Activated T-helper 1 cell treated with anti-CD3 and anti-CD28 coated beads, Interleukin-12 subunit alpha, Interleukin-12 subunit beta, Interleukin-2, Interleukin-4 antibody, amounts not matched to agents 30 ng/mL and 10 ng/mL and 1 ng/mL, durations not matched to agents 14 hours and 24 hours and 36 hours (primary cell): ENCODE data around the gene USP32. TPM values are rescaled to one million over a fixed set of nuclear protein-coding genes. Genes with fewer than 3 reads are reported as not detected.
"Not testable (repeated sequence)": the region's sequence is repeated elsewhere in the genome, so short reads cannot be mapped to it uniquely, and the experiment has no call there.

Source experiments
- DNase-seq: peaks from one replicate; pipeline ENCODE4 v3.0.0; 2021; ENCODE audit warnings: low spot score
- H3K27ac Mint-ChIP-seq: one replicate; pipeline ENCODE4 v1.8.0; 2021; ENCODE audit warnings: mild to moderate bottlenecking, mixed read lengths
- H3K27me3 Mint-ChIP-seq: one replicate; pipeline ENCODE4 v1.8.0; 2022; ENCODE audit warnings: mild to moderate bottlenecking, moderate library complexity, mixed read lengths; ENCODE audit not compliant: insufficient read depth
- H3K36me3 Mint-ChIP-seq: one replicate; pipeline ENCODE4 v1.8.0; 2021; ENCODE audit warnings: low read depth, mixed read lengths
- H3K4me1 Mint-ChIP-seq: one replicate; pipeline ENCODE4 v1.8.0; 2021; ENCODE audit warnings: low read depth, mixed read lengths
- H3K4me3 Mint-ChIP-seq: one replicate; pipeline ENCODE4 v1.8.0; 2021; ENCODE audit warnings: mild to moderate bottlenecking, moderate library complexity, mixed read lengths
- H3K9me3 Mint-ChIP-seq: one replicate; pipeline ENCODE4 v1.8.0; 2021; ENCODE audit warnings: mixed read lengths
- intact Hi-C: fragments of 100-400 bp; cut with micrococcal nuclease; formaldehyde crosslinking; loops from one replicate; pipeline ENCODE4 v1.15.1; 2024
- total RNA-seq: library from RNA; stranded (reverse); gene quantifications from 2 replicates; pipeline ENCODE4 v1.2.3, GENCODE V29; 2022

The USP32 gene
- total RNA-seq, 1 donor from 2014 or later = 30.5 TPM

DNA sequence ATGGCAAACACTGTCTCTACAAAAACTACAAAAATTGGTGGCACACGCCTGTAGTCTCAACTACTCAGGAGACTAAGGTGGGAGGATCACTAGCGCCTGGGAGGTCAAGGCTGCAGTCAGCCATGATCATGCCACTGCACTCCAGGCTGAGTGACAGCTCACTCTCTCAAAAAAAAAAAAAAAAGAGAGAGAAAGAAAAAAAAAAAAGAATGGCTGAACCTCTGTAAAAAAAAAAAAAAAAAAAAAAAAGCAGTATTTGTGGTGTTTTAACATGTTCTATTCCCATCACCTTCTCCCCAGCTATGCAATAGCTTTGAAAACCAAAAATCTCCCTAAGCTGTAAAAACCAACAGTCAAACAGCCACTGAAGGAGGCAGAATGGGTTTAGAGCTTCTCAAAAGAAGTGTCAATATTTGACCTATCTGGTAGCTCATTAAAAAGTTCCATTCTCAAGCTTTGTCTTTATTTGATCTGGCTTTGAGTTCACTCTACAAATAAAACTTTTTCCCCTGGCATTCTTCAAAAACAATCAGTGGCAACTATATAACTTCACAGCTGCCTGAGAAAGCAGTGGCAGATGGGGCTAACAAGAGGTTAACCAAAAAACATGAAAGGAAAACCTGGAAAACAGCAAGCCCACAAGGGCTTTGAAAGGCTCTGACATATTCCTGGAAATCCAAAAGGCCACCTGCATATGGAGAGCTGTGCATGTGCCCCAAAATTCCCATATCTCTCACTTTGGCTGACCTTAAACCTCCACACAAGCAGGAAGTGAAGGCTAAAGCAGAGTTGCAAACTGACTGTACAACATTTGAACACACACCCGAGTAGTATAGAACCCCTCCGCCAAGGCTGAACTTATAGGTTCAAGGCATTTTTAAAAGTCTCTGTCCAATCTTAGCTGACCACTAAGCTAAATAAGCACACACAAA is 36.0 kb downstream of the USP32 start:
- no peak for DNase-seq
- no peaks in the 10 kb centered on the region for H3K27me3 Mint-ChIP-seq
- H3K4me1 Mint-ChIP-seq = peaks cover 32% of the 10 kb centered on the region
- H3K9me3 Mint-ChIP-seq = peaks cover 5% of the 10 kb centered on the region
- peak overlapping the region; percentile 47 for H3K4me3 Mint-ChIP-seq
- peaks cover 7% of the 10 kb centered on the region for H3K36me3 Mint-ChIP-seq
- H3K27ac Mint-ChIP-seq = peak overlapping the region; percentile 85
- intact Hi-C loops = loop anchor here (1.0 kb wide), 2 partner anchors 36 to 65 kb away; partner anchors contain the start of gene USP32

DNA sequence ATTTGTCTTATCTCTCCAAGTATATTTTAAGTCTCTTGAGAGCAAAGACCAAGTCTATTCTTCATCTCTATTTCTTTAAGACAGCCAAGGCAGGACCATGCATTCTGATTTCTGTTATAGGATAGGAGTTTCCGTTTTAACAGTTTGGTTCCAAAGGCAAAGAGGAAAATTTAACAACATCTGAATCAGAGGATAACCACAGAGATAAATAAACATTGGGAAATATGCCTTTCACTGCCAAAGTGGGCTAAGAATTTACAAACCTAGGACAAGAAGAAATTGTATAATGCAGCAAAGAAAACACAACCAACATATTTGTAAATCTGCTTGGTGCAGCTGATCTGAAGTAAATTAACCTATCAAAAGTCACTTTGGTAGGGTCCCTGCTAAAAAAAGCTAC is 37.7 kb downstream of the USP32 start:
- Mint-ChIP-seq H3K27me3 (no peaks in the 10 kb centered on the region), H3K4me1 (peaks cover 37% of the 10 kb centered on the region), H3K4me3 (no peak overlapping the region), H3K9me3 (peaks cover 5% of the 10 kb centered on the region), H3K36me3 (peaks cover 7% of the 10 kb centered on the region), H3K27ac (peak overlapping the region; percentile 16)
- DNase-seq = no peak
- intact Hi-C loops = no loop called here

DNA sequence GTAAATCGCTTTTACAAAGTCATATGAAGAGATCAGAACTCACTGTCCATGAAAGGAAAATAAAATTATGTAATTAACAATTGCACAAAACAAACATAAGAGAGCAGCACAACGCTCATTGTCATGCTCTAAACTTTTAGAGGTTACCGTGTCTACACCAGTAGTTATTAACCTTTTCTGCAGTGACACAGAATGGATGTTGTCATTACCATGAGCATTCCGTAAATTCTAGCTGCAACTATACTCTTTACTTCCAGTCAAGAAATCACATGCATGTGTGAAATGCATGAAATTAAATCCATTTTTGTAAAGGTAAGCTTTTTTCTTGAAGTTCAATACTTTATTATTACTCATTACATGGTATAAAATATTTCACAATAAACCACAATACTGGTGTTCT is 38.2 kb downstream of the USP32 start:
- no peak for DNase-seq
- no peak overlapping the region for H3K27ac Mint-ChIP-seq
- peaks cover 5% of the 10 kb centered on the region for H3K9me3 Mint-ChIP-seq
- H3K4me1 Mint-ChIP-seq = peaks cover 37% of the 10 kb centered on the region
- intact Hi-C loops = no loop called here
- peaks cover 7% of the 10 kb centered on the region for H3K36me3 Mint-ChIP-seq
- no peak overlapping the region for H3K4me3 Mint-ChIP-seq
- no peaks in the 10 kb centered on the region for H3K27me3 Mint-ChIP-seq

DNA sequence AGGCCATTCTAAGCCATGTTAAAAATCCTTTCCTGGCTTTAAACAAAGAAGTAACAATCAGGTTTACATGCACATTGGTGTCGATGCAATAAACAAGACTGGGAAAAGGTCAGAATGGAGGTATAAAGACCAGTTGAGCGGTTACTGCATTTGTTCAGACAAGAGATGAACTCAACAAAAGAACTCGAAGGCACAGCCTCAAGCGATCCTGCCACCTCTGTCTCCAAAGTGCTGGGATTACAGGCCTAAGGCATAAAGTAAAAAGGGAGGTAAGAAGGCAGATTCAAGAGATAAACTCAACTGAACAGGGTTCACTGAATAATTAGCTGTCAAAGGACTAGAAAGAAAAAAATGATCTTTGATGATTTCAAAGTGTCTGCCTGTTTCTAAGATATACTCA is 39.4 kb downstream of the USP32 start:
- H3K9me3 Mint-ChIP-seq = peaks cover 5% of the 10 kb centered on the region
- peaks cover 7% of the 10 kb centered on the region for H3K36me3 Mint-ChIP-seq
- DNase-seq = no peak
- intact Hi-C loops = no loop called here
- H3K27ac Mint-ChIP-seq = no peak overlapping the region
- no peaks in the 10 kb centered on the region for H3K27me3 Mint-ChIP-seq
- no peak overlapping the region for H3K4me3 Mint-ChIP-seq
- H3K4me1 Mint-ChIP-seq = peaks cover 37% of the 10 kb centered on the region

DNA sequence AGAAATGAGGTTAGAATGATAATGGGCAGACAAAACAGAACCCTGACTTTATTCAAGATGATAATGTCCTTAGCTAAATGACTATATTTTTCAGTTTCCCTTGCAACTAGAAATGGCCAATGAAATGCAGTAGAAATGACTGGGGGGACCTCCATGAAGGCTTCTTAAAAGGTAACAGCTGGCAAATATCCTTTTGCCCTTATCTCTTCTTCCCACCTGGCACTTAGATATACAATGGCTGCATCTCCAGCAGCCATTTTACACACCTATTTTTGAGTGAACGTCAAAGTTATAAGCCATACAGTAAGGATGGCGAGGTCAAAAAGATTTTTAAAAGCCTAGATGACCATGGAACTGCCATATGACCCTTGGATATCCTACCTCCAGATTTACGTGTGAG is 39.9 kb downstream of the USP32 start:
- peaks cover 36% of the 10 kb centered on the region for H3K4me1 Mint-ChIP-seq
- peaks cover 7% of the 10 kb centered on the region for H3K36me3 Mint-ChIP-seq
- H3K9me3 Mint-ChIP-seq = peaks cover 5% of the 10 kb centered on the region
- H3K4me3 Mint-ChIP-seq = no peak overlapping the region
- H3K27me3 Mint-ChIP-seq = no peaks in the 10 kb centered on the region
- intact Hi-C loops = no loop called here
- DNase-seq = no peak
- H3K27ac Mint-ChIP-seq = no peak overlapping the region

DNA sequence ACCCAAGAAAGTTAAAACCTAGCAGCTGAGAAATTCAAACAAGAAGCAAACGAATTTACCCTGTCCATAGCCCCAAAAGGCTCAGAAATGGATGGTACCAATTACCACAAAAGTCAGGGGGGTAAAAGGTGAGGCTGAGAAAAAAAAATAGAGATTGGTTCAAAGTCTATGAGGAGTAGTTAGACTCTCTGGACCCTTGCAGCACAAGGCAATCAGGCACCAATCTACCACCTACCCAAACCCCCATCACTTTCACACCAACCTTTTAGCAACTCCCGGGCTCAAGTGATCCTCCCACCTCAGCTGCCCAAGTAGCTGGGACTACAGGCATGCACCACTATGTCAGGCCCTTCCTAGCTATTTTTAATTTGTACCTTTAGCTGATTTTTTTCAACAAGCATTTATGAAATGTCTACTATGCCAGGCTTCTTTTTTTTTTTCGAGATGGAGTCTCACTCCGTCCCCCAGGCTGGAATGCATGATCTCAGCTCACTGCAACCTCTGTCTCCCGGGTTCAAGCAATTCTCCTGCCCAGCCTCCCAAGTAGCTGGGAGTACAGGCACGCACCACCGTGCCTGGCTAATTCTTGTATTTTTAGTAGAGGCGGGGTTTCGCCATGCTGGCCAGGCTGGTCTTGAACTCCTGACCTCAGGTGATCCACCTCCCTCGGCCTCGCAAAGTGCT is 40.8 kb downstream of the USP32 start:
- no peak overlapping the region for H3K27ac Mint-ChIP-seq
- peaks cover 27% of the 10 kb centered on the region for H3K4me1 Mint-ChIP-seq
- DNase-seq = no peak
- intact Hi-C loops = no loop called here
- peaks cover under 1% of the 10 kb centered on the region for H3K9me3 Mint-ChIP-seq
- H3K4me3 Mint-ChIP-seq = no peak overlapping the region
- no peaks in the 10 kb centered on the region for H3K27me3 Mint-ChIP-seq
- H3K36me3 Mint-ChIP-seq = peaks cover 2% of the 10 kb centered on the region

DNA sequence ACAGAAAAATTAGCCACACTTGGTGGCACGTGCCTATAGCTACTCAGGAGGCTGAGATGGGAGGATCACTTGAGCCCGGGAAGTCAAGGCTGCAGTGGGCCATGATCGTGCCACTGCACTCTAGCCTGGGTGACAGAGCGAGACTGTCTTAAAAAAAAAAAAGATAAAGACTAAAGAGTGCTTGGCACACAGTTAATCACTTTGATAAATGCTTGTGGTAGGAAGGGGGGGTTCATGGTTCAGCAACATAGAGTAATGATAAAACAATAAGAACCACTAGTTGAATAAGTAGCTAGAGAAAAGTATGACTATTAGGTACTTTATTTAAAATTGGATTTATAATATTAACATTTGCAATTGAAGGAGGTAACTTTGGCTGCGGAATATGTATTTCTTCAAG is 43.3 kb downstream of the USP32 start:
- DNase-seq = no peak
- Mint-ChIP-seq H3K4me1 (peaks cover 12% of the 10 kb centered on the region), H3K27ac (no peak overlapping the region), H3K27me3 (no peaks in the 10 kb centered on the region), H3K9me3 (no peaks in the 10 kb centered on the region), H3K36me3 (peaks cover 6% of the 10 kb centered on the region), H3K4me3 (no peak overlapping the region)
- intact Hi-C loops = no loop called here

DNA sequence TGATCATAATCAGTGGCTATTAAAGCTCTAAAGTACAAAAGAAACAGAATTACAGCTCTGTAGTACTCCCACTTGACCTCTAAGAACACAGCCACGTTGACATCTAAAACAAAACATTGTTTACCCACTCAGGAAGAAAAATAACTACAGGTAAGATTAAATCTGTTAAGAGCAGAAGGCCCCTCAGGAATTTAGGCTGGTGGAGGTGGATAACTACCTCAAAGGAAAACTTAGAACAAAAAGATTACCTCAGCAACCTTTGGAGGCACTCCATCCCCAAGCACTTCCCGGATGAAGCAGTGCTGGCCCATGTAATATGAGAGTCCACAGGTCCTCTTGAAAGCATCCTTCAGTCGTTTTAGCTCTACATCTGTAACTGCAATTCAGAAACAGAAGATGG is 46.7 kb downstream of the USP32 start:
- H3K27me3 Mint-ChIP-seq = no peaks in the 10 kb centered on the region
- H3K27ac Mint-ChIP-seq = no peak overlapping the region
- H3K9me3 Mint-ChIP-seq = no peaks in the 10 kb centered on the region
- intact Hi-C loops = no loop called here
- peaks cover 33% of the 10 kb centered on the region for H3K36me3 Mint-ChIP-seq
- no peak for DNase-seq
- no peak overlapping the region for H3K4me3 Mint-ChIP-seq
- H3K4me1 Mint-ChIP-seq = peaks cover 28% of the 10 kb centered on the region

DNA sequence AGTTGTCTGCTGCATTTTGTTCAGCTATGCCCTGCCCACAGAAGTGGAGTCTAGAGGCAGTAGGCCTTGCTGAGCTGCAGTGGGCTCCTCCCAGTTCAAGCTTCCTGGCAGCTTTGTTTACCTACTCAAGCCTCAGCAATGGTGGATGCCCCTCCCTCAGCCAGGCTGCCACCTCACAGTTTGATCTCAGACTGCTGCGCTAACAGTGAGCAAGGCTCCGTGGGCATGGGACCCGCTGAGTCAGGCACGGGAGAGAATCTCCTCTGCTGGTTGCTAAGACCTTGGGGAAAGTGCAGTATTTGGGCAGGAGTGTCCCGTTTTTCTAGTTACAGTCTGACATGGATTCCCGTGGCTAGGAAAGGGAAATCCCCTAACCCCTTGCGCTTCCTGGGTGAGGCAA is 49.4 kb downstream of the USP32 start:
- Mint-ChIP-seq H3K36me3 (peaks cover 39% of the 10 kb centered on the region), H3K4me3 (peak overlapping the region; percentile 54), H3K4me1 (peaks cover 28% of the 10 kb centered on the region)
- H3K27ac Mint-ChIP-seq, intact Hi-C loops, H3K9me3 Mint-ChIP-seq, H3K27me3 Mint-ChIP-seq: not testable (repeated sequence)
- DNase-seq = peak; percentile 24

DNA sequence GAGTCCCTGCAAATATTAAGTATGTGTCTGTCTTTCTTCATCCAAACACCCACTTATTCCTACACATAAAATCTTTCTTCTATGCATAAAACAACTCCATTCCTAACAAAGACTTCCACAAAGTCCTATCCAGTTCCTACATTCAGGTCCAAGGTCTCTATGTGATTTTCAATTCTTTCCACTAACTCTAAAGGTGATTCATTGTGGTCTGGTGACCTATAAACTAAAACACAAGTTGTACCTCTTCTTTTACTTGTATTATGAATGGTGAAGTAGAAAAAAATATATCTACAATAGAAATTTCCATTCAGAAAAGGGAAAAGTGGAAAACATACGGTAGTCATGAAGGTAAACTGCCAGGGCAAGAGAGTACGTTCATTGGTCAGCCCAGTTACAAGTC is 56.6 kb downstream of the USP32 start:
- Mint-ChIP-seq H3K27ac (no peak overlapping the region), H3K9me3 (no peaks in the 10 kb centered on the region), H3K4me1 (peaks cover 11% of the 10 kb centered on the region), H3K36me3 (peaks cover 14% of the 10 kb centered on the region), H3K27me3 (no peaks in the 10 kb centered on the region), H3K4me3 (no peak overlapping the region)
- intact Hi-C loops = no loop called here
- no peak for DNase-seq

DNA sequence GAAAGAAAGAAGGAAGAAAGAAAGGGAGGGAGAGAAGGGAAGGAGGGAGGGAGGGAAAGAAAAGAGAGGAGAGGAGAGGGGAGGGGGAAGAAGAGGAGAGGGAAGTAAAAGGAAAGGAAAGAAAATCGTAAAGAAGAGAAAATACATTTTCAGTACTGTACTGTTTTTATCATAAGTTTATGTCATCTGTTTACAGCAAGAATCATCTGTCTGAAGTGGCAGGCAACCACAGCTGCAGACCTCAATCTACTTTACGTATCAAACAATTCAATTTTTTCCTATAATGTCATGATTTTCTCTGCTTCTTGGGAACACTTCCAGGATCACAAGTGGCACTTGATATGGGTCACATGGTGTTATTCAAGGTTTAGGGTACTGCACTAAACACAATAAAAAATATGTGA is 58.3 kb downstream of the USP32 start:
- Mint-ChIP-seq H3K27me3 (no peaks in the 10 kb centered on the region), H3K4me1 (peaks cover 11% of the 10 kb centered on the region), H3K4me3 (no peak overlapping the region), H3K9me3 (no peaks in the 10 kb centered on the region), H3K27ac (no peak overlapping the region), H3K36me3 (peaks cover 13% of the 10 kb centered on the region)
- intact Hi-C loops = no loop called here
- DNase-seq = no peak

DNA sequence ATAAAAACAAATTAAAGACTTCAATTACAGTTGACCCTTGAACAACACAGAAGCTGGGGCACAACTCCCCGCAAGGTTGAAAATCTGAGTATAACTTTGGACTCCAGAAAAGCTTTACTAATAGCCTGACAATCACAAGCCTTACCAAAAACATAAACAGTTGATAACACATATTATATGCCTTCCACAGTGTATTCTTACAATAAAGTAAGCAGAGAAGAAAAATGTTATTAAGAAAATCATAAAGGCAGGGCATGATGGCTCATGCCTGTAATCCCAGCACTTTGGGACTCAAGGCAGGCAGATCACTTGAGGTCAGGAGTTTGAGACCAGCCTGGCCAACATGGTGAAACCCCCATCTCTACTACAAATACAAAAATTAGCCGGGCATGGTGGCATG is 58.9 kb downstream of the USP32 start:
- intact Hi-C loops, H3K27ac Mint-ChIP-seq, H3K27me3 Mint-ChIP-seq, DNase-seq, H3K4me3 Mint-ChIP-seq, H3K9me3 Mint-ChIP-seq: not testable (repeated sequence)
- peaks cover 13% of the 10 kb centered on the region for H3K36me3 Mint-ChIP-seq
- H3K4me1 Mint-ChIP-seq = peaks cover 11% of the 10 kb centered on the region

DNA sequence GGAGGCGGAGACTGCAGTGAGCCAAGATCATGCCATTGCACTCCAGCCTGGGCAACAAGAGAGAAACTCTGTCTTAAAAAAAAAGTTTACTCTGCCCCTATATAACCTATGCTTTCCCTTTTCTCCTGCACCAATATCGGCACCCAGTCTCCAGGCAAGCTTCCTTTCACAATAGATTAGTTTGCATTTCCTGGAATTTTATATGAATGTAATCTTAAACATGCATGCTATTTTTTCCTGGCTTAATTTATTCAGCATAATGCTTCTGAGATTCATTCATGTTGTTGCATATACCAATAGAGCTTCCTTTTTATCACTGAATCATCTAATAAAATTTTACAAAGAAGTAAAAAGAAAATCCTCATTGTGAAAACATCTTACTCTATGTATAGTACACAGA is 59.4 kb downstream of the USP32 start:
- no peak overlapping the region for H3K27ac Mint-ChIP-seq
- peaks cover 9% of the 10 kb centered on the region for H3K36me3 Mint-ChIP-seq
- intact Hi-C loops = no loop called here
- peaks cover 11% of the 10 kb centered on the region for H3K4me1 Mint-ChIP-seq
- no peak for DNase-seq
- H3K4me3 Mint-ChIP-seq = no peak overlapping the region
- H3K9me3 Mint-ChIP-seq = no peaks in the 10 kb centered on the region
- H3K27me3 Mint-ChIP-seq = no peaks in the 10 kb centered on the region
